ENCODE results near the gene OSBPL10. TPM values are rescaled to one million over a fixed set of nuclear protein-coding genes. Genes with fewer than 3 reads are reported as not detected.

Gene OSBPL10
- total RNA-seq, 1 donor from 2014 or later: 52.7 TPM

DNA sequence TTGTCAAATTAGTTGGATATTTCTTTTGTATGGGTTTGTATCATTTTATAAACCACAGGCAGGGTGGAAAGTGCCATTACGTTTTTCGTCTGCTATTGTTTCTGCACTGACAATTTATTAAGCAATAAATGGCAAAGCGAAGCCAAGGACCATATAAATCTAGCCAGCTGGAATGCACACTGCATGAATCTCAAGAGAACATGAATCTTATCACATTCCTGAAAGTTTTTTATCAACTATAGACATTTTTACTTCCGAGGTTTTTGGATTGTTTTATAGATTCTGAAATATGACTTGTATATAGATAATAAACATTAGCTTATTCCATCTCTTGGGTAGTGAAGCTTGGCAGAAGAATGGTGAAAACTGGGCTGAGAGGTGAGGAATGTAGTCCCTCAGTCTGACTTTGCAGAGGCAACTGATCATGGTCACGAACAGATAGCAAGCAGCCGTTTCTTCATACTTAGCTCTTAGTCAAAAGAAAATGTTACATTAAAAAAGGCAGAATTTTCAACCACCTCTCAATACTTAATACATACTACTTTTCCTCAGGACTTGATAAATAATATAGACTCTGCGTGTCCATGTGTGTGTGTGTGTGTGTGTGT lies 102.7 kb downstream of the OSBPL10 start:
- Histone ChIP-seq H3K27me3 (ENCODE audit: insufficient read depth, low read length) (no peaks in the 10 kb centered on the region), H3K9ac (ENCODE audit: low read length) (no peak overlapping the region), H3K4me1 (ENCODE audit: insufficient read depth, low read length) (peaks cover 10% of the 10 kb centered on the region), H3K79me2 (ENCODE audit: insufficient read depth, low read length) (no peaks in the 10 kb centered on the region), H3K36me3 (ENCODE audit: insufficient read depth, low read length) (no peaks in the 10 kb centered on the region), H3K9me3 (ENCODE audit: insufficient read depth, low read depth, low read length) (no peaks in the 10 kb centered on the region), H3K27ac (ENCODE audit: low read depth, low read length) (no peak overlapping the region), H4K20me1 (ENCODE audit: insufficient read depth, low read length) (no peaks in the 10 kb centered on the region), H3K4me2 (ENCODE audit: low read length) (no peak overlapping the region), H3K4me3 (ENCODE audit: insufficient read depth, low read depth, low read length) (no peak overlapping the region), H2AFZ (ENCODE audit: low read depth, low read length) (no peak overlapping the region)
- DNase-seq (ENCODE audit: low read depth): peak; percentile 74
- peaks cover 3% of the 10 kb centered on the region for H3K9me3 Mint-ChIP-seq (ENCODE audit: unreplicated experiment)
- no peak overlapping the region for H3K27ac Mint-ChIP-seq (ENCODE audit: unreplicated experiment)
- no peak for TF ChIP-seq EZH2 (IDR thresholded peaks at IDR 0.05; ENCODE audit: insufficient read depth, low read length)
- TF ChIP-seq, protein P1, sequence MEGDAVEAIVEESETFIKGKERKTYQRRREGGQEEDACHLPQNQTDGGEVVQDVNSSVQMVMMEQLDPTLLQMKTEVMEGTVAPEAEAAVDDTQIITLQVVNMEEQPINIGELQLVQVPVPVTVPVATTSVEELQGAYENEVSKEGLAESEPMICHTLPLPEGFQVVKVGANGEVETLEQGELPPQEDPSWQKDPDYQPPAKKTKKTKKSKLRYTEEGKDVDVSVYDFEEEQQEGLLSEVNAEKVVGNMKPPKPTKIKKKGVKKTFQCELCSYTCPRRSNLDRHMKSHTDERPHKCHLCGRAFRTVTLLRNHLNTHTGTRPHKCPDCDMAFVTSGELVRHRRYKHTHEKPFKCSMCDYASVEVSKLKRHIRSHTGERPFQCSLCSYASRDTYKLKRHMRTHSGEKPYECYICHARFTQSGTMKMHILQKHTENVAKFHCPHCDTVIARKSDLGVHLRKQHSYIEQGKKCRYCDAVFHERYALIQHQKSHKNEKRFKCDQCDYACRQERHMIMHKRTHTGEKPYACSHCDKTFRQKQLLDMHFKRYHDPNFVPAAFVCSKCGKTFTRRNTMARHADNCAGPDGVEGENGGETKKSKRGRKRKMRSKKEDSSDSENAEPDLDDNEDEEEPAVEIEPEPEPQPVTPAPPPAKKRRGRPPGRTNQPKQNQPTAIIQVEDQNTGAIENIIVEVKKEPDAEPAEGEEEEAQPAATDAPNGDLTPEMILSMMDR (IDR thresholded peaks at IDR 0.05; ENCODE audit: insufficient read depth, low read depth, low read length): no peak
- H3K4me1 Mint-ChIP-seq (ENCODE audit: low read depth, unreplicated experiment): peaks cover 20% of the 10 kb centered on the region
- H3K4me3 Mint-ChIP-seq (ENCODE audit: unreplicated experiment): no peak overlapping the region
- peaks cover 14% of the 10 kb centered on the region for H3K36me3 Mint-ChIP-seq (ENCODE audit: low read depth, unreplicated experiment)
- no peaks in the 10 kb centered on the region for H3K27me3 Mint-ChIP-seq (ENCODE audit: low read depth, unreplicated experiment)
- no peak for FAIRE-seq

DNA sequence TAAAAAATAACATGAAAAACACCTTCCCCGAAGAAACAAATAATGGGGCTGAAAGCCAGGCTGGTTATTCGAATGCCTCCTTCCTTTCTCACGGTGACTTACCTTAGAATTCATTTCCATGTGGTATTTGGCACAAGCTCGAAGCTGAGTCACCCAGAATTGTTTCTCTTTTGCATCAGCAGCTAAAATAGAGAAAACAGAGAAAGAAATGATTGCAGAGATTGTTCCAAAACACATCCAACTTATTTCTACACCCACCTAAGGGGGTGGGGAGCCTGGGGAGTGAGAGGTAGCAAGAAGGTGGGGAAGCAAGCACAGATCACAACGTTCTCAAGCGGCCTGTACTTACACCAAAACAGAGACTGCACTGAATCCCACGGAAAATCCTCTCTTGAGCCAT lies 104.7 kb downstream of the OSBPL10 start:
- peaks cover 10% of the 10 kb centered on the region for H3K4me1 ChIP-seq (ENCODE audit: insufficient read depth, low read length)
- DNase-seq (ENCODE audit: low read depth) (peak; percentile 86), FAIRE-seq (no peak)
- H3K36me3 ChIP-seq (ENCODE audit: insufficient read depth, low read length): no peaks in the 10 kb centered on the region
- peak overlapping the region; percentile 35 for H3K4me3 ChIP-seq (ENCODE audit: insufficient read depth, low read depth, low read length)
- H3K27me3 ChIP-seq (ENCODE audit: insufficient read depth, low read length): no peaks in the 10 kb centered on the region
- Mint-ChIP-seq H3K4me1 (ENCODE audit: low read depth, unreplicated experiment) (peaks cover 22% of the 10 kb centered on the region), H3K9me3 (ENCODE audit: unreplicated experiment) (peaks cover 3% of the 10 kb centered on the region), H3K36me3 (ENCODE audit: low read depth, unreplicated experiment) (peaks cover 20% of the 10 kb centered on the region), H3K27ac (ENCODE audit: unreplicated experiment) (peak overlapping the region; percentile 93), H3K4me3 (ENCODE audit: unreplicated experiment) (peak overlapping the region; percentile 29), H3K27me3 (ENCODE audit: low read depth, unreplicated experiment) (no peaks in the 10 kb centered on the region)
- peak overlapping the region; percentile 73 for H3K4me2 ChIP-seq (ENCODE audit: low read length)
- H4K20me1 ChIP-seq (ENCODE audit: insufficient read depth, low read length): no peaks in the 10 kb centered on the region
- no peaks in the 10 kb centered on the region for H3K9me3 ChIP-seq (ENCODE audit: insufficient read depth, low read depth, low read length)
- H2AFZ ChIP-seq (ENCODE audit: low read depth, low read length): no peak overlapping the region
- peak overlapping the region; percentile 72 for H3K27ac ChIP-seq (ENCODE audit: low read depth, low read length)
- no peaks in the 10 kb centered on the region for H3K79me2 ChIP-seq (ENCODE audit: insufficient read depth, low read length)
- no peak for TF ChIP-seq EZH2 (IDR thresholded peaks at IDR 0.05; ENCODE audit: insufficient read depth, low read length)
- TF ChIP-seq, protein P1 (IDR thresholded peaks at IDR 0.05; ENCODE audit: insufficient read depth, low read depth, low read length): no peak
- H3K9ac ChIP-seq (ENCODE audit: low read length): peak overlapping the region; percentile 5

DNA sequence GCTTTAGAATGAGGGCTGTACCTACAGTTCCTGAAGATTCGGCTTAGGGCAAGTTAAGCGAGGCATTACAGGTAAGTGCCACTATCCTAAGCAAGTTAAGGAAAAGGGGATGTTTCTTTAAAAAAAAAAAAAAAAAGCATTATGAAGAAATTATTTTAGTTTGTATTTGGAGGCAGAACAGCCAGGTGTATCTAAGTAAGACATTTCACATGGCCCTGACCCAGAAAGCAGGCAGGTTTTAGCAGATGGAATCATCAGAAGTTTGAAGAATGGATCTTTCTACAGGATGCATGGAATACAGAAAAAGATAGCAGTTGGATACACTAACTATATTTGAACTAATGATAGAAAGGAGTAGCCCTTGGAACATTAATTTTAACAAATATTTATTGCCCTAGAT lies 105.6 kb downstream of the OSBPL10 start:
- H3K4me1 ChIP-seq (ENCODE audit: insufficient read depth, low read length): peaks cover 10% of the 10 kb centered on the region
- no peak overlapping the region for H3K4me3 Mint-ChIP-seq (ENCODE audit: unreplicated experiment)
- TF ChIP-seq, protein P1 (IDR thresholded peaks at IDR 0.05; ENCODE audit: insufficient read depth, low read depth, low read length): no peak
- H3K36me3 ChIP-seq (ENCODE audit: insufficient read depth, low read length): no peaks in the 10 kb centered on the region
- no peak overlapping the region for H3K9ac ChIP-seq (ENCODE audit: low read length)
- peak overlapping the region; percentile 93 for H3K27ac Mint-ChIP-seq (ENCODE audit: unreplicated experiment)
- peaks cover 21% of the 10 kb centered on the region for H3K36me3 Mint-ChIP-seq (ENCODE audit: low read depth, unreplicated experiment)
- no peak overlapping the region for H2AFZ ChIP-seq (ENCODE audit: low read depth, low read length)
- no peak overlapping the region for H3K4me2 ChIP-seq (ENCODE audit: low read length)
- H3K27me3 ChIP-seq (ENCODE audit: insufficient read depth, low read length): no peaks in the 10 kb centered on the region
- DNase-seq (ENCODE audit: low read depth): no peak
- H3K9me3 ChIP-seq (ENCODE audit: insufficient read depth, low read depth, low read length): no peaks in the 10 kb centered on the region
- H3K4me1 Mint-ChIP-seq (ENCODE audit: low read depth, unreplicated experiment): peaks cover 22% of the 10 kb centered on the region
- FAIRE-seq: no peak
- H4K20me1 ChIP-seq (ENCODE audit: insufficient read depth, low read length): no peaks in the 10 kb centered on the region
- no peaks in the 10 kb centered on the region for H3K79me2 ChIP-seq (ENCODE audit: insufficient read depth, low read length)
- H3K27ac ChIP-seq (ENCODE audit: low read depth, low read length): no peak overlapping the region
- H3K4me3 ChIP-seq (ENCODE audit: insufficient read depth, low read depth, low read length): no peak overlapping the region
- H3K27me3 Mint-ChIP-seq (ENCODE audit: low read depth, unreplicated experiment): no peaks in the 10 kb centered on the region
- no peaks in the 10 kb centered on the region for H3K9me3 Mint-ChIP-seq (ENCODE audit: unreplicated experiment)

Data from astrocyte (in vitro differentiated cells and primary cell).